ENCODE measurements around the gene EXOC8. TPM values are rescaled to one million over a fixed set of nuclear protein-coding genes. Genes with fewer than 3 reads are reported as not detected.

EXOC8 gene
- total and polyA plus RNA-seq, 2 of the 13 experiments (the other 11 are each of a cell fraction or from before 2014, with no cell fraction given) = 2.1 to 7.9 TPM

DNA sequence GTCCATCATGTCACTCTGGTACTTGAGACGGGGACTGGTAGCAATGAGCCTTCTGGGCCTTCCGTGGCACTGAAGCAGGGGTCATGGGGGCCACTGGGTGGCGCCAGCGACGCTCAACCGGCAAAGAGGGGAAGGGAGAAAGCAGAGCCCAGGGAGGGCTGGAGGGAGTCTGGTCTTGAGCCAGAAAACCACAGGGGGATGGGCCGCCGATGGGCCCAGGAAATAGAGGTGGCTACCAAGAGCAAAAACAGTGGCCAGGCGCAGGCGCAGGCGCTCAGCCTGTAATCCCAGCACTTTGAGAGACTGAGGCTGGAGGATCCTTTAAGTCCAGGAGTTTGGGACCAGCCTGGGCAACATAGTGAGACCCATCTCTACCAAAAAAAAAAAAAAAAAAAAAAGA lies 21.8 kb downstream of the EXOC8 start (continued):
- peak; percentile 94 for TF ChIP-seq ZNF121 (CRISPR knock-in tag; IDR thresholded peaks at IDR 0.05)
- no peak for TF ChIP-seq HMG20A (CRISPR knock-in tag; IDR thresholded peaks at IDR 0.05; ENCODE audit: borderline replicate concordance)
- no peak for TF ChIP-seq ZNF577 (CRISPR knock-in tag; IDR thresholded peaks at IDR 0.05; ENCODE audit: borderline replicate concordance, low read depth)
- TF ChIP-seq ZNF326 (CRISPR knock-in tag; IDR thresholded peaks at IDR 0.05; ENCODE audit: borderline replicate concordance) = no peak
- TF ChIP-seq MLLT10 (CRISPR knock-in tag; IDR thresholded peaks at IDR 0.05) = no peak
- TF ChIP-seq ZNF335 (CRISPR knock-in tag; IDR thresholded peaks at IDR 0.05) = no peak
- no peak for TF ChIP-seq FOSL1 (CRISPR knock-in tag; IDR thresholded peaks at IDR 0.05; ENCODE audit: borderline replicate concordance)
- TF ChIP-seq, protein P1, sequence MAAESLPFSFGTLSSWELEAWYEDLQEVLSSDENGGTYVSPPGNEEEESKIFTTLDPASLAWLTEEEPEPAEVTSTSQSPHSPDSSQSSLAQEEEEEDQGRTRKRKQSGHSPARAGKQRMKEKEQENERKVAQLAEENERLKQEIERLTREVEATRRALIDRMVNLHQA (CRISPR knock-in tag; IDR thresholded peaks at IDR 0.05) = no peak
- peak; percentile 50; the same call in 1 of the 2 replicates for TF ChIP-seq SALL1 (CRISPR knock-in tag; IDR thresholded peaks at IDR 0.05)
- no peak for TF ChIP-seq SOX13 (IDR thresholded peaks at IDR 0.05)
- TF ChIP-seq SOX13 (CRISPR knock-in tag; conservative IDR thresholded peaks at IDR 0.05 in 1 of 2, IDR thresholded peaks at IDR 0.05 in 1 of 2) = no peak
- TF ChIP-seq, protein P2, sequence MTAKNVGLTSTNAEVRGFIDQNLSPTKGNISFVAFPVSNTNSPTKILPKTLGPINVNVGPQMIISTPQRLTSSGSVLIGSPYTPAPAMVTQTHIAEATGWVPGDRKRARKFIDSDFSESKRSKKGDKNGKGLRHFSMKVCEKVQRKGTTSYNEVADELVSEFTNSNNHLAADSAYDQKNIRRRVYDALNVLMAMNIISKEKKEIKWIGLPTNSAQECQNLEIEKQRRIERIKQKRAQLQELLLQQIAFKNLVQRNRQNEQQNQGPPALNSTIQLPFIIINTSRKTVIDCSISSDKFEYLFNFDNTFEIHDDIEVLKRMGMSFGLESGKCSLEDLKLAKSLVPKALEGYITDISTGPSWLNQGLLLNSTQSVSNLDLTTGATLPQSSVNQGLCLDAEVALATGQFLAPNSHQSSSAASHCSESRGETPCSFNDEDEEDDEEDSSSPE (CRISPR knock-in tag; IDR thresholded peaks at IDR 0.05) = no peak
- peak; percentile 39 for TF ChIP-seq ZNF687 (CRISPR knock-in tag; IDR thresholded peaks at IDR 0.05)
- TF ChIP-seq, protein P3, sequence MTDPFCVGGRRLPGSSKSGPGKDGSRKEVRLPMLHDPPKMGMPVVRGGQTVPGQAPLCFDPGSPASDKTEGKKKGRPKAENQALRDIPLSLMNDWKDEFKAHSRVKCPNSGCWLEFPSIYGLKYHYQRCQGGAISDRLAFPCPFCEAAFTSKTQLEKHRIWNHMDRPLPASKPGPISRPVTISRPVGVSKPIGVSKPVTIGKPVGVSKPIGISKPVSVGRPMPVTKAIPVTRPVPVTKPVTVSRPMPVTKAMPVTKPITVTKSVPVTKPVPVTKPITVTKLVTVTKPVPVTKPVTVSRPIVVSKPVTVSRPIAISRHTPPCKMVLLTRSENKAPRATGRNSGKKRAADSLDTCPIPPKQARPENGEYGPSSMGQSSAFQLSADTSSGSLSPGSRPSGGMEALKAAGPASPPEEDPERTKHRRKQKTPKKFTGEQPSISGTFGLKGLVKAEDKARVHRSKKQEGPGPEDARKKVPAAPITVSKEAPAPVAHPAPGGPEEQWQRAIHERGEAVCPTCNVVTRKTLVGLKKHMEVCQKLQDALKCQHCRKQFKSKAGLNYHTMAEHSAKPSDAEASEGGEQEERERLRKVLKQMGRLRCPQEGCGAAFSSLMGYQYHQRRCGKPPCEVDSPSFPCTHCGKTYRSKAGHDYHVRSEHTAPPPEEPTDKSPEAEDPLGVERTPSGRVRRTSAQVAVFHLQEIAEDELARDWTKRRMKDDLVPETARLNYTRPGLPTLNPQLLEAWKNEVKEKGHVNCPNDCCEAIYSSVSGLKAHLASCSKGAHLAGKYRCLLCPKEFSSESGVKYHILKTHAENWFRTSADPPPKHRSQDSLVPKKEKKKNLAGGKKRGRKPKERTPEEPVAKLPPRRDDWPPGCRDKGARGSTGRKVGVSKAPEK (CRISPR knock-in tag; IDR thresholded peaks at IDR 0.05; ENCODE audit: borderline replicate concordance) = no peak
- TF ChIP-seq FOXA3 (CRISPR knock-in tag; IDR thresholded peaks at IDR 0.05) = no peak
- TF ChIP-seq, protein P4, sequence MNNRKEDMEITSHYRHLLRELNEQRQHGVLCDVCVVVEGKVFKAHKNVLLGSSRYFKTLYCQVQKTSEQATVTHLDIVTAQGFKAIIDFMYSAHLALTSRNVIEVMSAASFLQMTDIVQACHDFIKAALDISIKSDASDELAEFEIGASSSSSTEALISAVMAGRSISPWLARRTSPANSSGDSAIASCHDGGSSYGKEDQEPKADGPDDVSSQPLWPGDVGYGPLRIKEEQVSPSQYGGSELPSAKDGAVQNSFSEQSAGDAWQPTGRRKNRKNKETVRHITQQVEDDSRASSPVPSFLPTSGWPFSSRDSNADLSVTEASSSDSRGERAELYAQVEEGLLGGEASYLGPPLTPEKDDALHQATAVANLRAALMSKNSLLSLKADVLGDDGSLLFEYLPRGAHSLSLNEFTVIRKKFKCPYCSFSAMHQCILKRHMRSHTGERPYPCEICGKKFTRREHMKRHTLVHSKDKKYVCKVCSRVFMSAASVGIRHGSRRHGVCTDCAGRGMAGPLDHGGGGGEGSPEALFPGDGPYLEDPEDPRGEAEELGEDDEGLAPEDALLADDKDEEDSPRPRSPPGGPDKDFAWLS (CRISPR knock-in tag; IDR thresholded peaks at IDR 0.05; ENCODE audit: borderline replicate concordance) = no peak
- peak; percentile 50; the same call in 1 of the 2 replicates for TF ChIP-seq ZFP91 (CRISPR knock-in tag; IDR thresholded peaks at IDR 0.05; ENCODE audit: borderline replicate concordance)
- peak; percentile 38; the same call in 1 of the 2 replicates for TF ChIP-seq CBX5 (CRISPR knock-in tag; IDR thresholded peaks at IDR 0.05; ENCODE audit: borderline replicate concordance)

All from HepG2 (cell line).